OCI-LY1 (cell line): ENCODE results near the gene LRRC32.

Experiments
- H2AFZ ChIP-seq: fragments of 200-600 bp; sonication (generic), shearing (Covaris generic); 2 replicates; pipeline ENCODE4 v1.6.0; 2014; ENCODE audit warnings: antibody characterized with exemption, mild to moderate bottlenecking, low read length
- H3F3A ChIP-seq: fragments of 200-600 bp; sonication (generic), shearing (Covaris generic); 2 replicates; pipeline ENCODE4 v1.6.0; 2014; ENCODE audit warnings: mild to moderate bottlenecking, antibody characterized with exemption, low read length, moderate library complexity; ENCODE audit not compliant: insufficient read depth
- H3K27ac ChIP-seq: fragments of 200-600 bp; sonication (generic); 2 replicates; pipeline ENCODE4 v1.5.1; 2014; ENCODE audit warnings: low read length, mixed run types, mild to moderate bottlenecking, low read depth; ENCODE audit not compliant: poor library complexity, severe bottlenecking
- H3K27me3 ChIP-seq: fragments of 200-600 bp; sonication (generic); 2 replicates; pipeline ENCODE4 v1.6.0; 2014; ENCODE audit warnings: antibody characterized with exemption, mild to moderate bottlenecking, low read length, moderate library complexity; ENCODE audit not compliant: insufficient read depth
- H3K36me3 ChIP-seq: fragments of 200-600 bp; sonication (generic); 2 replicates; pipeline ENCODE4 v1.6.1; 2014; ENCODE audit warnings: mild to moderate bottlenecking, antibody characterized with exemption, low read length, moderate library complexity, mixed read lengths; ENCODE audit not compliant: insufficient read depth
- H3K4me1 ChIP-seq: fragments of 200-600 bp; sonication (generic); 2 replicates; pipeline ENCODE4 v1.5.1; 2014; ENCODE audit warnings: mild to moderate bottlenecking, low read length, moderate library complexity; ENCODE audit not compliant: insufficient read depth, severe bottlenecking
- H3K4me2 ChIP-seq: fragments of 200-600 bp; sonication (generic), shearing (Covaris generic); 2 replicates; pipeline ENCODE4 v1.6.1; 2014; ENCODE audit warnings: low read length
- H3K4me3 ChIP-seq: fragments of 200-600 bp; sonication (generic); 2 replicates; pipeline ENCODE4 v1.5.1; 2014; ENCODE audit warnings: low read length, low read depth, mild to moderate bottlenecking, mixed read lengths; ENCODE audit not compliant: poor library complexity, severe bottlenecking
- H3K79me2 ChIP-seq: fragments of 200-600 bp; shearing (Covaris generic); 2 replicates; pipeline ENCODE4 v1.6.1; 2016; ENCODE audit warnings: mixed run types, low read length, mixed read lengths; ENCODE audit not compliant: insufficient read depth
- H3K9ac ChIP-seq: fragments of 200-600 bp; sonication (generic), shearing (Covaris generic); 2 replicates; pipeline ENCODE4 v1.6.1; 2014; ENCODE audit warnings: mild to moderate bottlenecking, low read length, mixed read lengths
- H3K9me2 ChIP-seq: fragments of 200-600 bp; sonication (generic), shearing (Covaris generic); 2 replicates; pipeline ENCODE4 v1.6.1; 2014; ENCODE audit warnings: low read depth, mild to moderate bottlenecking, low read length, mixed read lengths
- H3K9me3 ChIP-seq: fragments of 200-600 bp; shearing (Covaris generic); 2 replicates; pipeline ENCODE4 v1.6.1; 2014; ENCODE audit warnings: low read length, mixed read lengths
- H4K20me1 ChIP-seq: fragments of 200-600 bp; sonication (generic), shearing (Covaris generic); 2 replicates; pipeline ENCODE4 v1.6.0; 2016; ENCODE audit warnings: mild to moderate bottlenecking, low read length; ENCODE audit not compliant: insufficient read depth
- EZH2 ChIP-seq: fragments of 200-600 bp; sonication (generic), shearing (Covaris generic); IDR thresholded peaks from 2 replicates; pipeline ENCODE4 v1.8.0; 2017; ENCODE audit warnings: borderline replicate concordance, mixed run types, mild to moderate bottlenecking, antibody characterized with exemption, low read length, moderate library complexity, mixed read lengths
- TF ChIP-seq, protein P1 (sequence below): fragments of 200-600 bp; sonication (generic), shearing (Covaris generic); IDR thresholded peaks from 2 replicates; pipeline ENCODE4 v1.5.1; 2017; ENCODE audit warnings: mild to moderate bottlenecking, antibody characterized with exemption, low read length, moderate library complexity, mixed read lengths

LRRC32 gene

DNA sequence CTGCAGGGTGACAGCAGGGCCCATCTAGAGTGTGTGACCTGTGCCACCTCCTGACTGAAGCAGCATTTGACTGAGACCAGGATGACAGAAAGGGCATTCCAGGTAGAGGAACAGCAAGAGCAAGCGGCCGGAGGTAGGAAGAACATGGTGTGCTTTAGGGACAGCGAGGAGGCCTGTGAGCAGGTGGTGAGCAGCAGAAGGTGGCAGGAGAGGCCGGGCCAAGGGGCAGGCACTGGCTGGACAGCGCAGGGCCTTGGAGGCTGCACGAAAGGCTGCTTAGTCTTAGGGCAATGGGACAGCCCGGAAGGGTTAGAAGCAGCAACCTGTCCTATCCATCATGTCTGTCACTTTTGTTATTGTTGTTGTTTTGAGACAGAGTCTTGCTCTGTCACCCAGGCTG is 17.6 kb upstream of the LRRC32 start:
- H3K9ac ChIP-seq: no peak overlapping the region
- H3K79me2 ChIP-seq: no peaks in the 10 kb centered on the region
- peaks cover 6% of the 10 kb centered on the region; the same call in 1 of the 2 replicates for H3K27me3 ChIP-seq
- H3K9me3 ChIP-seq: no peaks in the 10 kb centered on the region
- H3K36me3 ChIP-seq: no peaks in the 10 kb centered on the region
- no peak overlapping the region for H2AFZ ChIP-seq
- no peak overlapping the region for H3K4me3 ChIP-seq
- no peak overlapping the region for H3K27ac ChIP-seq
- no peaks in the 10 kb centered on the region for H3K9me2 ChIP-seq
- TF ChIP-seq, protein P1, sequence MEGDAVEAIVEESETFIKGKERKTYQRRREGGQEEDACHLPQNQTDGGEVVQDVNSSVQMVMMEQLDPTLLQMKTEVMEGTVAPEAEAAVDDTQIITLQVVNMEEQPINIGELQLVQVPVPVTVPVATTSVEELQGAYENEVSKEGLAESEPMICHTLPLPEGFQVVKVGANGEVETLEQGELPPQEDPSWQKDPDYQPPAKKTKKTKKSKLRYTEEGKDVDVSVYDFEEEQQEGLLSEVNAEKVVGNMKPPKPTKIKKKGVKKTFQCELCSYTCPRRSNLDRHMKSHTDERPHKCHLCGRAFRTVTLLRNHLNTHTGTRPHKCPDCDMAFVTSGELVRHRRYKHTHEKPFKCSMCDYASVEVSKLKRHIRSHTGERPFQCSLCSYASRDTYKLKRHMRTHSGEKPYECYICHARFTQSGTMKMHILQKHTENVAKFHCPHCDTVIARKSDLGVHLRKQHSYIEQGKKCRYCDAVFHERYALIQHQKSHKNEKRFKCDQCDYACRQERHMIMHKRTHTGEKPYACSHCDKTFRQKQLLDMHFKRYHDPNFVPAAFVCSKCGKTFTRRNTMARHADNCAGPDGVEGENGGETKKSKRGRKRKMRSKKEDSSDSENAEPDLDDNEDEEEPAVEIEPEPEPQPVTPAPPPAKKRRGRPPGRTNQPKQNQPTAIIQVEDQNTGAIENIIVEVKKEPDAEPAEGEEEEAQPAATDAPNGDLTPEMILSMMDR: no peak
- TF ChIP-seq EZH2: no peak
- no peaks in the 10 kb centered on the region for H4K20me1 ChIP-seq
- H3K4me1 ChIP-seq: no peaks in the 10 kb centered on the region
- H3F3A ChIP-seq: no peaks in the 10 kb centered on the region
- no peak overlapping the region for H3K4me2 ChIP-seq

DNA sequence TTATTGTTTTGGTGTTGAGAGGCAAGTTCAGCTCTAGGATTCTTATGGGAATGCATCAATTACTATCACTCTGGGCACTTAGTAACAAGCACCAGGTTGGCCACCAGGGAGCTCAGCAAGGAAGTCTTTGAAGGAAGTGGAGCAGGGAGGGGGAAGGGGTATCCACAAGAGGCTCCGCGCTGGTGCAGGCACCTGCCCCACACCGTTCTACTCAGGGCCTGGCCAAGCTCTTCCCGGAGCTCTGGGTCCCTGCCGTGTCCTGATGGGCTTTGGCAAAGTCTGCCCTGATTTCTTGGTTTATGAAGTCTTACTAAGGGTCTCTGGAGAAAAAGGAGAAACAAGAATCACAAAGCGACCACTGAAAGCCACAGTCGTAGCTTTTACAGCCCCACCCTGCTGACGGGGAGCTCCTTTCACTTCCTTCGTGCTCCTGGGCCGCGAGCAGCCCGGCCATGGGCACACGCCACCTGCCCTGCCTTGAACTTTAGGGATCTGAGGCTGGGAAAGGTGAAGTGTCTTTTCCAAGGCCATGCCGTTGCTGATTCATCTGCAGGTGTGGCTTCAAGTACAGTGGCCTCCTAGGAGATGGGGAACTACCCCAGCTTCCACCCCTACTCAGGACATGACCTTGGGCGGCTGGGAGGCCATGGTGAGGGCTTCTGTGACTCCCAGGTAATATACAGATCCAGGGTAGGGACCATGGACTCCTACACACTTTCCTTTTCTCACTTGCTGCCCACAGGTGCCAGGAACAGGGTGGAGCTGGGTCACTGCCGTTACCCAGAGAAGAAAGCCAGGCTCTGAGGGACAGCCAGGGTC is 15.9 kb upstream of the LRRC32 start:
- Histone ChIP-seq H3K9me3 (no peaks in the 10 kb centered on the region), H3K79me2 (no peaks in the 10 kb centered on the region), H3K4me3 (no peak overlapping the region), H3F3A (no peaks in the 10 kb centered on the region), H2AFZ (no peak overlapping the region), H3K27ac (no peak overlapping the region), H4K20me1 (no peaks in the 10 kb centered on the region), H3K9ac (no peak overlapping the region), H3K27me3 (peaks cover 6% of the 10 kb centered on the region; the same call in 1 of the 2 replicates), H3K36me3 (no peaks in the 10 kb centered on the region), H3K4me1 (no peaks in the 10 kb centered on the region), H3K9me2 (no peaks in the 10 kb centered on the region), H3K4me2 (no peak overlapping the region)
- no peak for TF ChIP-seq EZH2
- TF ChIP-seq, protein P1: no peak

DNA sequence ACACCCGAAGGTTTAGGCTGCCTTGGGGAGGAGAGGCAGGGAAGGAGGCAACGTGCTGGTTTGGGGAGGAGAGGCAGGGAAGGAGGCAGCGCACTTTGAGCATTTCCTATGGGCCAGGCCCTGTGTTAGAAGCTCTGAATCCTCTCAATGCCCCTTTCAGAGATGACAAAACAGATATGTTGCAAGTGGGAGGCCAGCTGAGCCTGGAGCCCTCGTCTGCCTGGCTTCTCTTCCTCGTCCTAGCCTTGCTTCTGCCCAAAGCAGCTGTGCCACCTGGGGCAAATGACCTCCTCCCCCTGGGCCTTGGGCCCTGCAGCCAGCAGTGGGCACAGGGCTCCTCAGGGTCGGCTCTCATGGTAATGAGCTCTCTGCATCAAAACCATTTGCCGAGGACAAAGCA is 15.3 kb upstream of the LRRC32 start:
- peaks cover 6% of the 10 kb centered on the region for H3K27me3 ChIP-seq
- H3K9me3 ChIP-seq: no peaks in the 10 kb centered on the region
- H3K4me2 ChIP-seq: no peak overlapping the region
- no peaks in the 10 kb centered on the region for H3K9me2 ChIP-seq
- H3F3A ChIP-seq: no peaks in the 10 kb centered on the region
- TF ChIP-seq, protein P1: no peak
- TF ChIP-seq EZH2: no peak
- no peaks in the 10 kb centered on the region for H3K79me2 ChIP-seq
- H3K4me1 ChIP-seq: no peaks in the 10 kb centered on the region
- no peak overlapping the region for H3K4me3 ChIP-seq
- H3K9ac ChIP-seq: no peak overlapping the region
- H3K27ac ChIP-seq: no peak overlapping the region
- H2AFZ ChIP-seq: no peak overlapping the region
- H3K36me3 ChIP-seq: no peaks in the 10 kb centered on the region
- H4K20me1 ChIP-seq: no peaks in the 10 kb centered on the region
